Measurements from ENCODE around the gene GPBP1L1. TPM values are rescaled to one million over a fixed set of nuclear protein-coding genes. Genes with fewer than 3 reads are reported as not detected.
A peak's percentile ranks its signal among the peaks of the same experiment; 100 is the strongest.

The GPBP1L1 gene
- total and polyA plus RNA-seq, 9 of the 15 experiments (the other 6 are each of a cell fraction or from before 2014, with no cell fraction given) = 86.0 to 216 (median 138) TPM

GRCh38 chr1:45687014-45687753 lies 851 bp upstream of the GPBP1L1 start (continued):
- TF ChIP-seq HINFP (tag; conservative IDR thresholded peaks at IDR 0.05; ENCODE audit: low read depth) (no peak; the same call in 1 of the 2 replicates), ESRRA (IDR thresholded peaks at IDR 0.05; ENCODE audit: borderline replicate concordance, low read depth) (peak; percentile 89), DACH1 (IDR thresholded peaks at IDR 0.05; ENCODE audit: partially characterized antibody) (no peak), ETS2 (tag; IDR thresholded peaks at IDR 0.05; ENCODE audit: borderline replicate concordance, poor library complexity, severe bottlenecking) (no peak), HMGXB4 (CRISPR knock-in tag; IDR thresholded peaks at IDR 0.05) (no peak), MCM3 (IDR thresholded peaks at IDR 0.05) (no peak), ZNF184 (CRISPR knock-in tag; IDR thresholded peaks at IDR 0.05) (no peak), GATAD2B (IDR thresholded peaks at IDR 0.05; ENCODE audit: borderline replicate concordance) (no peak), LEF1 (IDR thresholded peaks at IDR 0.05) (no peak), PHB (CRISPR knock-in tag; IDR thresholded peaks at IDR 0.05) (peak; percentile 93), CBFA2T2 (conservative IDR thresholded peaks at IDR 0.05) (no peak), NBN (IDR thresholded peaks at IDR 0.05; ENCODE audit: low read depth) (no peak), CTCFL (IDR thresholded peaks at IDR 0.05; ENCODE audit: borderline replicate concordance, insufficient read depth, low read depth, low read length, poor library complexity, severe bottlenecking) (no peak), NCOA4 (IDR thresholded peaks at IDR 0.05; ENCODE audit: partially characterized antibody) (no peak), NCOA6 (IDR thresholded peaks at IDR 0.05) (no peak), DPF2 (IDR thresholded peaks at IDR 0.05) (no peak; the same call in 1 of the 2 replicates), THRA (IDR thresholded peaks at IDR 0.05) (no peak), SETDB1 (IDR thresholded peaks at IDR 0.05; ENCODE audit: low read length) (no peak), ZNF324 (CRISPR knock-in tag; IDR thresholded peaks at IDR 0.05) (no peak), KDM4B (IDR thresholded peaks at IDR 0.05; ENCODE audit: borderline replicate concordance in 2 of 2, low read depth in 1 of 2) (0 out of 4 replicates have a peak, but pooled peaks of 1 of the 2 experiments have one; percentile 29), ZSCAN32 (CRISPR knock-in tag; IDR thresholded peaks at IDR 0.05) (peak; percentile 60; the same call in 1 of the 2 replicates), ARID2 (IDR thresholded peaks at IDR 0.05) (no peak)

Measured in K562 (cell line).